Astrocyte (in vitro differentiated cells and primary cell): ENCODE measurements around the gene PRRT1B. TPM values are rescaled to one million over a fixed set of nuclear protein-coding genes. Genes with fewer than 3 reads are reported as not detected.

Experiments used
- DNase-seq: peaks from one replicate; pipeline ENCODE4 v3.0.0-alpha.2; 2010; ENCODE audit warnings: low read depth
- FAIRE-seq: peaks from 2 replicates; lab custom pipeline; 2011; peaks lifted over from hg19 to GRCh38; lab: Jason Lieb, UNC
- H2AFZ ChIP-seq: 2 replicates; pipeline ENCODE4 v1.6.0; 2012; ENCODE audit warnings: low read depth, low read length, inconsistent platforms
- H3K27ac ChIP-seq: 2 replicates; pipeline ENCODE4 v1.5.1; 2011; ENCODE audit warnings: low read depth, low read length, inconsistent platforms
- H3K27me3 ChIP-seq: 2 replicates; pipeline ENCODE4 v1.6.0; 2011; ENCODE audit warnings: low read length, inconsistent platforms; ENCODE audit not compliant: insufficient read depth
- H3K36me3 ChIP-seq: 2 replicates; pipeline ENCODE4 v1.5.1; 2011; ENCODE audit warnings: low read length, inconsistent platforms; ENCODE audit not compliant: insufficient read depth
- H3K4me1 ChIP-seq: 2 replicates; pipeline ENCODE4 v1.5.1; 2011; ENCODE audit warnings: low read length, inconsistent platforms; ENCODE audit not compliant: insufficient read depth
- H3K4me2 ChIP-seq: 2 replicates; pipeline ENCODE4 v1.6.0; 2012; ENCODE audit warnings: low read length, inconsistent platforms
- H3K4me3 ChIP-seq: 2 replicates; pipeline ENCODE4 v1.5.1; 2011; ENCODE audit warnings: low read depth, mild to moderate bottlenecking, low read length, inconsistent platforms; ENCODE audit not compliant: insufficient read depth
- H3K79me2 ChIP-seq: 2 replicates; pipeline ENCODE4 v1.6.0; 2012; ENCODE audit warnings: mild to moderate bottlenecking, low read length, inconsistent platforms; ENCODE audit not compliant: insufficient read depth
- H3K9ac ChIP-seq: 2 replicates; pipeline ENCODE4 v1.6.0; 2012; ENCODE audit warnings: mild to moderate bottlenecking, low read length, inconsistent platforms
- H3K9me3 ChIP-seq: 2 replicates; pipeline ENCODE4 v1.5.1; 2012; ENCODE audit warnings: low read depth, mild to moderate bottlenecking, low read length, inconsistent platforms; ENCODE audit not compliant: insufficient read depth
- H4K20me1 ChIP-seq: 2 replicates; pipeline ENCODE4 v1.6.0; 2012; ENCODE audit warnings: low read length, inconsistent platforms; ENCODE audit not compliant: insufficient read depth
- H3K27ac Mint-ChIP-seq: one replicate; pipeline ENCODE4 v1.8.0; 2021; ENCODE audit warnings: mild to moderate bottlenecking, mixed read lengths; ENCODE audit not compliant: unreplicated experiment
- H3K27me3 Mint-ChIP-seq: one replicate; pipeline ENCODE4 v1.8.0; 2021; ENCODE audit warnings: low read depth, mixed read lengths; ENCODE audit not compliant: unreplicated experiment
- H3K36me3 Mint-ChIP-seq: one replicate; pipeline ENCODE4 v1.8.0; 2021; ENCODE audit warnings: low read depth, mixed read lengths; ENCODE audit not compliant: unreplicated experiment
- H3K4me1 Mint-ChIP-seq: one replicate; pipeline ENCODE4 v1.8.0; 2021; ENCODE audit warnings: low read depth, mixed read lengths; ENCODE audit not compliant: unreplicated experiment
- H3K4me3 Mint-ChIP-seq: one replicate; pipeline ENCODE4 v1.8.0; 2021; ENCODE audit warnings: mild to moderate bottlenecking, moderate library complexity, mixed read lengths; ENCODE audit not compliant: unreplicated experiment
- H3K9me3 Mint-ChIP-seq: one replicate; pipeline ENCODE4 v1.8.0; 2021; ENCODE audit warnings: mild to moderate bottlenecking, mixed read lengths; ENCODE audit not compliant: unreplicated experiment
- EZH2 ChIP-seq: IDR thresholded peaks from 2 replicates; pipeline ENCODE4 v1.6.1; 2012; ENCODE audit warnings: mild to moderate bottlenecking, low read length, inconsistent platforms; ENCODE audit not compliant: insufficient read depth
- total RNA-seq: library from RNA; stranded (reverse); gene quantifications from 2 replicates; pipeline ENCODE4 v1.2.1, GENCODE V29; 2021
- TF ChIP-seq, protein P1 (sequence below): IDR thresholded peaks from 2 replicates; pipeline ENCODE4 v1.5.1; 2011; ENCODE audit warnings: low read depth, mild to moderate bottlenecking, inconsistent platforms, low read length, moderate library complexity; ENCODE audit not compliant: insufficient read depth

Gene PRRT1B
- total RNA-seq, 1 donor from 2014 or later: not detected

DNA sequence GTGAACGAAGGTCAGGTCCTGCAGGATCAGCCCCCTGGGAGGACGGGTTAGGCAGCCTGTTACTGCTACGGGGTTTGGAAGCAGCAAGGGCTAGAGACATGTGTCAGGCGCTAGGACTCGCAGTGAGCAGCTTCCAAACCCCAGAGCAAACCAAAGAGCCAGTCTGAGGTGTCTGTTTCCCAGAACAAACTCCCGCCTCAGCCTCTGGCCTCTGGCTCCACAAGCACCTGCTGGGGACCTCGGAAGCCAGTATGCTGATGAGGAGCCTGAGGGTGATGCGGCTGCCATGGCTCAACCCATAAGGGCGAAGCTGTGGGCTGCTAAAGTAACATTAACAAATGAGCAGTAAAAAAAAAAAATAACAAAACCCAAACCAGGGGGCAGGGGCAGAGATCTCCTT, 35.0 kb downstream of the PRRT1B start:
- Histone ChIP-seq H3K27me3 (no peaks in the 10 kb centered on the region), H3K4me2 (no peak overlapping the region), H3K4me3 (no peak overlapping the region), H3K27ac (no peak overlapping the region), H2AFZ (no peak overlapping the region), H3K79me2 (no peaks in the 10 kb centered on the region), H4K20me1 (no peaks in the 10 kb centered on the region), H3K36me3 (no peaks in the 10 kb centered on the region), H3K9ac (no peak overlapping the region), H3K9me3 (no peaks in the 10 kb centered on the region), H3K4me1 (no peaks in the 10 kb centered on the region)
- no peaks in the 10 kb centered on the region for H3K27me3 Mint-ChIP-seq
- no peak for FAIRE-seq
- peaks cover 6% of the 10 kb centered on the region for H3K4me1 Mint-ChIP-seq
- H3K27ac Mint-ChIP-seq: no peak overlapping the region
- H3K4me3 Mint-ChIP-seq: no peak overlapping the region
- H3K36me3 Mint-ChIP-seq: peaks cover 10% of the 10 kb centered on the region
- no peaks in the 10 kb centered on the region for H3K9me3 Mint-ChIP-seq
- TF ChIP-seq, protein P1, sequence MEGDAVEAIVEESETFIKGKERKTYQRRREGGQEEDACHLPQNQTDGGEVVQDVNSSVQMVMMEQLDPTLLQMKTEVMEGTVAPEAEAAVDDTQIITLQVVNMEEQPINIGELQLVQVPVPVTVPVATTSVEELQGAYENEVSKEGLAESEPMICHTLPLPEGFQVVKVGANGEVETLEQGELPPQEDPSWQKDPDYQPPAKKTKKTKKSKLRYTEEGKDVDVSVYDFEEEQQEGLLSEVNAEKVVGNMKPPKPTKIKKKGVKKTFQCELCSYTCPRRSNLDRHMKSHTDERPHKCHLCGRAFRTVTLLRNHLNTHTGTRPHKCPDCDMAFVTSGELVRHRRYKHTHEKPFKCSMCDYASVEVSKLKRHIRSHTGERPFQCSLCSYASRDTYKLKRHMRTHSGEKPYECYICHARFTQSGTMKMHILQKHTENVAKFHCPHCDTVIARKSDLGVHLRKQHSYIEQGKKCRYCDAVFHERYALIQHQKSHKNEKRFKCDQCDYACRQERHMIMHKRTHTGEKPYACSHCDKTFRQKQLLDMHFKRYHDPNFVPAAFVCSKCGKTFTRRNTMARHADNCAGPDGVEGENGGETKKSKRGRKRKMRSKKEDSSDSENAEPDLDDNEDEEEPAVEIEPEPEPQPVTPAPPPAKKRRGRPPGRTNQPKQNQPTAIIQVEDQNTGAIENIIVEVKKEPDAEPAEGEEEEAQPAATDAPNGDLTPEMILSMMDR: no peak
- TF ChIP-seq EZH2: no peak
- DNase-seq: no peak

DNA sequence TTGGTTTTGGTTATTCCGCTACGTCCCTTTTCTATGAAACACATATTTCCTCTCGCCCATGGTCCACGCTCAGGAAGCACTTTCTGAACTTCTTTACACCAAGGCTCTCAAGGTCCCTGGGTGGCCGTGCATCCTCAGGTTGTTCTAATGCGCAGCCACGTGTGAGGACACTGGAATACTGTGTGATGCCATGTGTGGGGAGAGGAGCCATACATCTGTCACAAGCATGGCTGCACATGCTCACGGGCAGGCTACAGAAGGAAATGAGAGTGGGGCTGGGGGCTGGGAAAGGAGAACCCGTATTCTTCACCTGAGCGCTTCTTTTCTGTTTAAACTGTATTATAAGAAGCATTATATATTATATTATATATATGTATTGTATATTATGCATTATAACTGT, 36.7 kb downstream of the PRRT1B start:
- H2AFZ ChIP-seq: no peak overlapping the region
- no peak overlapping the region for H3K27ac ChIP-seq
- no peaks in the 10 kb centered on the region for H3K9me3 Mint-ChIP-seq
- no peaks in the 10 kb centered on the region for H3K27me3 ChIP-seq
- peaks cover 8% of the 10 kb centered on the region for H3K36me3 Mint-ChIP-seq
- no peak for DNase-seq
- no peaks in the 10 kb centered on the region for H3K27me3 Mint-ChIP-seq
- H3K4me1 Mint-ChIP-seq: peaks cover 9% of the 10 kb centered on the region
- H3K4me3 ChIP-seq: no peak overlapping the region
- no peak for FAIRE-seq
- no peak overlapping the region for H3K4me2 ChIP-seq
- no peak overlapping the region for H3K4me3 Mint-ChIP-seq
- no peaks in the 10 kb centered on the region for H3K36me3 ChIP-seq
- H3K79me2 ChIP-seq: no peaks in the 10 kb centered on the region
- no peak overlapping the region for H3K9ac ChIP-seq
- TF ChIP-seq, protein P1: no peak
- no peak for TF ChIP-seq EZH2
- no peaks in the 10 kb centered on the region for H4K20me1 ChIP-seq
- no peaks in the 10 kb centered on the region for H3K4me1 ChIP-seq
- H3K9me3 ChIP-seq: no peaks in the 10 kb centered on the region
- no peak overlapping the region for H3K27ac Mint-ChIP-seq

DNA sequence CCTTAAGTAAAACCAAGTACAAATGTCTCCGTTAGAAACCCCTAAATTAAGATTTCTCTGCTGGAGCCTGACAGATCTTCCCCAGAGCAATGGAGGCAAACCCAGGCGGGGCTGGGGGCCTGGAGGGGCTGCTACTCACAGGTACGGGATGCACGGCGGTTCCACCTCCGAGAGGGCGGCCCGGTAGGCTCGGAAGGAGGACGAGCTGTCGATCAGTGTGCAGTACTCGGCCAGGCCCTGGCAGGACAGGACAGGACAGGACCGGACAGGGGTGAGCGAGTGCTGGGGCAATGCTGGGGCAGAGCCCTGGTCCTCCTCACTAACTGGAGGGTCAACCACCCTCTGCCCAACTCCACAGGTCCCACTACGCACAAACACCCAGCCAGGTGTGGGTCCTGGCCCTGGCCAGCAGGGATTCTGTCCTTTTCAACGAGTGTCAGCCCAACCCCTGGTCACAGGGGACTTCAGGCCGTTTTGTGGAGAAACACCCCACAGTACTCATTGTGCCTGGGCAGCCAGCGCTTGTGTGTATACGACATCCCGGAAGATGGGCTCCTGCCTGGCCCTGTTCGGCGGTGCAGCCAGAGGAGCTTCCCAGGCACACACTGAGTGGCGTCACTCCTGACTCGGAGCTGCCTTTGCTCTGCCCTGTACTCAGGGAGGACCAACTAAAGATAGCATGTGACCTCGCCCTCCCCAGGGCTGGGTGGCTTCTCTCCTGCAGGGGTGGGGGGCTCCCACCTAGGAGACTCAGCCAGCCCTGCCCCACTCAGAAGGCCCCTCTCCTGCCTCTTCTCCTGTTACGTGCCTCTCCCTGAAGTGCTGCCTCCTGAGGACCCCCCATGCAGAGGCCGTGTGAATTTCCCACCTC, 37.4 kb downstream of the PRRT1B start:
- no peak for DNase-seq
- H3K4me1 ChIP-seq: no peaks in the 10 kb centered on the region
- peaks cover 9% of the 10 kb centered on the region for H3K36me3 Mint-ChIP-seq
- no peak overlapping the region for H3K4me3 ChIP-seq
- H3K79me2 ChIP-seq: no peaks in the 10 kb centered on the region
- no peak overlapping the region for H3K9ac ChIP-seq
- H3K27me3 Mint-ChIP-seq: no peaks in the 10 kb centered on the region
- no peak overlapping the region for H3K4me3 Mint-ChIP-seq
- no peak for FAIRE-seq
- no peak overlapping the region for H3K4me2 ChIP-seq
- no peaks in the 10 kb centered on the region for H3K9me3 ChIP-seq
- peaks cover 9% of the 10 kb centered on the region for H3K4me1 Mint-ChIP-seq
- H2AFZ ChIP-seq: no peak overlapping the region
- H3K36me3 ChIP-seq: no peaks in the 10 kb centered on the region
- H3K27ac ChIP-seq: no peak overlapping the region
- no peaks in the 10 kb centered on the region for H3K9me3 Mint-ChIP-seq
- H3K27ac Mint-ChIP-seq: no peak overlapping the region
- TF ChIP-seq, protein P1: no peak
- no peak for TF ChIP-seq EZH2
- H3K27me3 ChIP-seq: no peaks in the 10 kb centered on the region
- H4K20me1 ChIP-seq: no peaks in the 10 kb centered on the region
